MCF 10A (cell line): ENCODE results near the gene TOMT. TPM values are rescaled to one million over a fixed set of nuclear protein-coding genes. Genes with fewer than 3 reads are reported as not detected.

ENCODE experiments used
- BruUV-seq: library from RNA; stranded (reverse); fragments of 400-500 nt; replicated peaks from 2 replicates; lab custom pipeline; 2021; lab: Mats Ljungman, UMichigan
- CTCF ChIA-PET: fragments of 300-600 bp; sonication (Branson Sonifier 250); formaldehyde crosslinking; extraction: SDS; loops from one replicate; lab custom pipeline; 2021; ENCODE audit warnings: antibody characterized with exemption, inconsistent platforms; lab: Yijun Ruan, JAX
- POLR2A ChIA-PET: fragments of 300-600, 350-650 bp; sonication (Branson Sonifier 250); formaldehyde crosslinking; extraction: SDS; loops from one replicate; lab custom pipeline; 2020; ENCODE audit warnings: antibody characterized with exemption, inconsistent platforms; lab: Yijun Ruan, JAX
- DNase-seq: peaks from one replicate; pipeline ENCODE4 v3.0.0-alpha.2; 2018; ENCODE audit not compliant: unreplicated experiment
- H3K27ac Mint-ChIP-seq: one replicate; pipeline ENCODE4 v1.8.0; 2022; ENCODE audit warnings: mild to moderate bottlenecking, low read depth, mixed read lengths; ENCODE audit not compliant: unreplicated experiment
- H3K27me3 Mint-ChIP-seq: one replicate; pipeline ENCODE4 v1.8.0; 2022; ENCODE audit warnings: mixed read lengths; ENCODE audit not compliant: insufficient read depth, unreplicated experiment
- H3K36me3 Mint-ChIP-seq: one replicate; pipeline ENCODE4 v1.8.0; 2022; ENCODE audit warnings: mild to moderate bottlenecking, moderate library complexity, mixed read lengths; ENCODE audit not compliant: insufficient read depth, unreplicated experiment
- H3K4me1 Mint-ChIP-seq: one replicate; pipeline ENCODE4 v1.8.0; 2022; ENCODE audit warnings: mixed read lengths; ENCODE audit not compliant: insufficient read depth, unreplicated experiment
- H3K4me3 Mint-ChIP-seq: one replicate; pipeline ENCODE4 v1.8.0; 2022; ENCODE audit warnings: mild to moderate bottlenecking, moderate library complexity, mixed read lengths; ENCODE audit not compliant: unreplicated experiment
- H3K9me3 Mint-ChIP-seq: one replicate; pipeline ENCODE4 v1.8.0; 2022; ENCODE audit warnings: mixed read lengths; ENCODE audit not compliant: unreplicated experiment
- CTCF ChIP-seq: fragments of 200-600 bp; IDR thresholded peaks from one replicate; pipeline ENCODE4 v1.8.0; 2022; ENCODE audit warnings: antibody characterized with exemption, mild to moderate bottlenecking; ENCODE audit not compliant: unreplicated experiment
- intact Hi-C: fragments of 100-400 bp; cut with micrococcal nuclease; formaldehyde crosslinking; loops from 2 replicates; pipeline ENCODE4 v1.14.1; 2022
- total RNA-seq: library from RNA; stranded (reverse); gene quantifications from 2 replicates; pipeline ENCODE4 v1.2.3, GENCODE V29; 2022

TOMT gene
- total RNA-seq, 1 experiment from 2014 or later = not detected

- CTCF ChIA-PET = interaction anchor here (0.8 to 2.3 kb wide), 7 partner anchors 10 to 102 kb away, joined by 3 to 24 read pairs (median 4); no protein-coding TSS in a partner anchor
- H3K9me3 Mint-ChIP-seq = no peaks in the 10 kb centered on the region
- intact Hi-C loops = loop anchor here (1.0 to 2.0 kb wide), 2 partner anchors 32 to 40 kb away; partner anchors contain the start of gene ANAPC15
- peaks cover 6% of the 10 kb centered on the region for H3K36me3 Mint-ChIP-seq
- TF ChIP-seq CTCF = no peak
- H3K4me3 Mint-ChIP-seq = peak within 1 kb of the TSS; percentile 99
- H3K27me3 Mint-ChIP-seq = no peaks in the 10 kb centered on the region
- peak; percentile 100 for DNase-seq
- no TSS peak for BruUV-seq
- H3K27ac Mint-ChIP-seq = peak within 1 kb of the TSS; percentile 99
- peaks cover 47% of the 10 kb centered on the region for H3K4me1 Mint-ChIP-seq
- POLR2A ChIA-PET = interaction anchor here (0.8 to 15.4 kb wide), 12 partner anchors 12 to 101 kb away, joined by 3 to 282 read pairs (median 10); partner anchors contain the start of gene ANAPC15
Observed at GRCh38 chr11:72080326-72081183, 25.2 kb upstream of the TOMT start, which contains the start of the genes LRRC51 and NUMA1. Gene LRRC51, plus strand, starts transcription at chr11:72080850. Its CDS starts 8,234 bp downstream, at chr11:72089084. Gene NUMA1, minus strand, starts transcription at chr11:72080542. Its CDS starts 44,599 bp downstream, at chr11:72035943.

GRCh38 chr11:72081184-72081644 is 24.5 kb upstream of the TOMT start:
- H3K9me3 Mint-ChIP-seq = no peaks in the 10 kb centered on the region
- H3K4me1 Mint-ChIP-seq = peaks cover 44% of the 10 kb centered on the region
- BruUV-seq = TSS peak; percentile 55
- intact Hi-C loops = loop anchor here (2.0 kb wide), 1 partner anchor 32 kb away; the partner anchor contains the start of gene ANAPC15
- no peak for TF ChIP-seq CTCF
- peaks cover 6% of the 10 kb centered on the region for H3K36me3 Mint-ChIP-seq
- no peaks in the 10 kb centered on the region for H3K27me3 Mint-ChIP-seq
- H3K27ac Mint-ChIP-seq = peak overlapping the region; percentile 99
- ChIA-PET CTCF (interaction anchor here (0.8 to 2.3 kb wide), 6 partner anchors 10 to 102 kb away, joined by 3 to 24 read pairs (median 6); no protein-coding TSS in a partner anchor), POLR2A (interaction anchor here (0.7 to 2.0 kb wide), 9 partner anchors 9 to 55 kb away, joined by 3 to 13 read pairs (median 6); partner anchors contain the start of genes ANAPC15 and LAMTOR1)
- DNase-seq = no peak
- H3K4me3 Mint-ChIP-seq = peak overlapping the region; percentile 99

- no peak for TF ChIP-seq CTCF
- intact Hi-C loops = loop anchor here (2.0 kb wide), 1 partner anchor 31 kb away; the partner anchor contains the start of gene ANAPC15
- no peak for DNase-seq
- ChIA-PET POLR2A (interaction anchor here (0.7 to 2.0 kb wide), 11 partner anchors 10 to 56 kb away, joined by 3 to 13 read pairs (median 4); partner anchors contain the start of genes ANAPC15 and LAMTOR1), CTCF (interaction anchor here (0.8 to 2.3 kb wide), 8 partner anchors 9 to 101 kb away, joined by 3 to 24 read pairs (median 4); no protein-coding TSS in a partner anchor)
- no TSS peak for BruUV-seq
- peaks cover 42% of the 10 kb centered on the region for H3K4me1 Mint-ChIP-seq
- peak overlapping the region; percentile 99 for H3K4me3 Mint-ChIP-seq
- peak overlapping the region; percentile 60 for H3K27ac Mint-ChIP-seq
- H3K9me3 Mint-ChIP-seq = no peaks in the 10 kb centered on the region
- H3K36me3 Mint-ChIP-seq = peaks cover 6% of the 10 kb centered on the region
- no peaks in the 10 kb centered on the region for H3K27me3 Mint-ChIP-seq
Observed at GRCh38 chr11:72081821-72082453, 23.8 kb upstream of the TOMT start.
